OCI-LY7 (cell line): ENCODE results near the gene SLC26A9. TPM values are rescaled to one million over a fixed set of nuclear protein-coding genes. Genes with fewer than 3 reads are reported as not detected.

ENCODE experiments used
- BruUV-seq: library from RNA; stranded (reverse); fragments of 400-500 nt; replicated peaks from 2 replicates; lab custom pipeline; 2021; lab: Mats Ljungman, UMichigan
- CTCF ChIA-PET: fragments of 300-600 bp; sonication (Branson Sonifier 250); formaldehyde crosslinking; loops from one replicate; lab custom pipeline; 2022; ENCODE audit warnings: antibody characterized with exemption; ENCODE audit not compliant: unreplicated experiment; lab: Charles Lee
- POLR2A ChIA-PET: fragments of 300-600 bp; sonication (Branson Sonifier 250); formaldehyde crosslinking; loops from one replicate; lab custom pipeline; 2022; ENCODE audit warnings: antibody characterized with exemption; lab: Charles Lee
- DNase-seq: peaks from one replicate; pipeline ENCODE4 v3.0.0-alpha.2; 2015; ENCODE audit warnings: low spot score
- H2AFZ ChIP-seq: fragments of 200-600 bp; sonication (generic), shearing (Covaris generic); 2 replicates; pipeline ENCODE4 v1.6.1; 2014; ENCODE audit warnings: mild to moderate bottlenecking, antibody characterized with exemption, low read length, moderate library complexity
- H3K27ac ChIP-seq: fragments of 200-600 bp; sonication (generic); 2 replicates; pipeline ENCODE4 v1.5.1; 2014; ENCODE audit warnings: mixed run types, low read depth, mild to moderate bottlenecking, moderate library complexity, low read length, inconsistent platforms; ENCODE audit not compliant: poor library complexity, severe bottlenecking
- H3K36me3 ChIP-seq: fragments of 200-600 bp; sonication (generic); 2 replicates; pipeline ENCODE4 v1.6.1; 2014; ENCODE audit warnings: mild to moderate bottlenecking, antibody characterized with exemption, low read length, moderate library complexity, mixed read lengths; ENCODE audit not compliant: insufficient read depth
- H3K4me1 ChIP-seq: fragments of 200-600 bp; sonication (generic); 2 replicates; pipeline ENCODE4 v1.5.1; 2014; ENCODE audit warnings: mild to moderate bottlenecking, low read length; ENCODE audit not compliant: insufficient read depth, poor library complexity, severe bottlenecking
- H3K4me2 ChIP-seq: fragments of 200-600 bp; sonication (generic); 2 replicates; pipeline ENCODE4 v1.6.1; 2014; ENCODE audit warnings: mild to moderate bottlenecking, low read length
- H3K4me3 ChIP-seq: fragments of 200-600 bp; sonication (generic); 2 replicates; pipeline ENCODE4 v1.5.1; 2014; ENCODE audit warnings: mild to moderate bottlenecking, low read depth, low read length; ENCODE audit not compliant: poor library complexity, severe bottlenecking
- H3K79me2 ChIP-seq: fragments of 200-600 bp; sonication (generic); 2 replicates; pipeline ENCODE4 v1.6.1; 2016; ENCODE audit warnings: low read depth, mild to moderate bottlenecking, low read length, moderate library complexity, mixed read lengths; ENCODE audit not compliant: insufficient read depth
- H3K9me2 ChIP-seq: fragments of 200-600 bp; sonication (generic); 2 replicates; pipeline ENCODE4 v1.6.1; 2016; ENCODE audit warnings: mild to moderate bottlenecking, low read length, mixed read lengths; ENCODE audit not compliant: insufficient read depth
- H3K9me3 ChIP-seq: fragments of 200-600 bp; sonication (generic); 2 replicates; pipeline ENCODE4 v1.6.1; 2014; ENCODE audit warnings: mild to moderate bottlenecking, mixed run types, low read length, mixed read lengths
- H4K20me1 ChIP-seq: fragments of 200-600 bp; sonication (generic); 2 replicates; pipeline ENCODE4 v1.6.1; 2014; ENCODE audit warnings: mild to moderate bottlenecking, antibody characterized with exemption, low read length, moderate library complexity, mixed read lengths; ENCODE audit not compliant: insufficient read depth
- CTCF ChIP-seq: fragments of 200-600 bp; sonication (generic); conservative IDR thresholded peaks from 2 replicates; pipeline ENCODE4 v1.5.1; 2014; ENCODE audit warnings: mild to moderate bottlenecking, antibody characterized with exemption, low read length, moderate library complexity, mixed read lengths
- EZH2phosphoT487 ChIP-seq: fragments of 200-600 bp; sonication (generic); IDR thresholded peaks from 2 replicates; pipeline ENCODE4 v1.6.1; 2018; ENCODE audit warnings: low read depth, borderline replicate concordance, mild to moderate bottlenecking, mixed run types, antibody characterized with exemption, low read length, moderate library complexity, mixed read lengths
- intact Hi-C: fragments of 100-400 bp; cut with micrococcal nuclease; formaldehyde crosslinking; loops from one replicate; pipeline ENCODE4 v1.10.0; 2022; ENCODE audit not compliant: unreplicated experiment
- total RNA-seq, 2 experiments: library from RNA; depleted of rRNA in 1 of 2; stranded (reverse); fragments of >200 nt in 1 of 2; shearing (Covaris generic) in 1 of 2; gene quantifications; 2 replicates each; pipeline ENCODE4 v1.2.3, GENCODE V29; 2014 to 2022

The SLC26A9 gene
- total RNA-seq, 2 experiments from 2014 or later = not detected

GRCh38 chr1:205959789-205960188 lies 16.5 kb upstream of the SLC26A9 start:
- Histone ChIP-seq H3K4me1 (no peaks in the 10 kb centered on the region), H4K20me1 (no peaks in the 10 kb centered on the region), H3K9me2 (no peaks in the 10 kb centered on the region), H3K4me2 (no peak overlapping the region), H3K36me3 (no peaks in the 10 kb centered on the region), H3K9me3 (no peaks in the 10 kb centered on the region), H3K79me2 (no peaks in the 10 kb centered on the region), H3K4me3 (no peak overlapping the region), H2AFZ (no peak overlapping the region), H3K27ac (no peak overlapping the region)
- ChIA-PET POLR2A (no interaction called here), CTCF (no interaction called here)
- TF ChIP-seq EZH2phosphoT487 (no peak), CTCF (no peak)
- BruUV-seq = no TSS peak
- DNase-seq = no peak
- intact Hi-C loops = no loop called here

- Histone ChIP-seq H3K9me2 (no peaks in the 10 kb centered on the region), H4K20me1 (no peaks in the 10 kb centered on the region), H3K9me3 (no peaks in the 10 kb centered on the region), H3K79me2 (no peaks in the 10 kb centered on the region), H3K27ac (no peak overlapping the region), H3K36me3 (no peaks in the 10 kb centered on the region), H3K4me3 (no peak overlapping the region), H3K4me2 (no peak overlapping the region), H3K4me1 (no peaks in the 10 kb centered on the region), H2AFZ (no peak overlapping the region)
- CTCF ChIA-PET = no interaction called here
- DNase-seq = no peak
- POLR2A ChIA-PET = no interaction called here
- intact Hi-C loops = no loop called here
- TF ChIP-seq CTCF (no peak), EZH2phosphoT487 (no peak)
- no TSS peak for BruUV-seq
Measured at GRCh38 chr1:205955499-205955898, 12.2 kb upstream of the SLC26A9 start.

- H2AFZ ChIP-seq = no peak overlapping the region
- no peaks in the 10 kb centered on the region for H3K4me1 ChIP-seq
- CTCF ChIA-PET = no interaction called here
- TF ChIP-seq CTCF = no peak
- no peak for TF ChIP-seq EZH2phosphoT487
- DNase-seq = no peak
- H3K27ac ChIP-seq = no peak overlapping the region
- no peak overlapping the region for H3K4me3 ChIP-seq
- POLR2A ChIA-PET = no interaction called here
- H4K20me1 ChIP-seq = no peaks in the 10 kb centered on the region
- no peaks in the 10 kb centered on the region for H3K36me3 ChIP-seq
- no peaks in the 10 kb centered on the region for H3K9me3 ChIP-seq
- intact Hi-C loops = no loop called here
- H3K9me2 ChIP-seq = no peaks in the 10 kb centered on the region
- H3K4me2 ChIP-seq = no peak overlapping the region
- no TSS peak for BruUV-seq
- H3K79me2 ChIP-seq = no peaks in the 10 kb centered on the region
Measured at GRCh38 chr1:205954819-205955404, 11.7 kb upstream of the SLC26A9 start.
